Measurements from ENCODE around the gene SMURF1.

- TF ChIP-seq CTCF (IDR thresholded peaks at IDR 0.05): no peak
- TF ChIP-seq POLR2A (IDR thresholded peaks at IDR 0.05): no peak
These were observed 155.3 kb downstream of the SMURF1 start for GRCh38 chr7:98988641-98989040.

Measured in body of pancreas (tissue), 4 donors.